Measurements from ENCODE around the gene GJA9. TPM values are rescaled to one million over a fixed set of nuclear protein-coding genes. Genes with fewer than 3 reads are reported as not detected.

The GJA9 gene
- total RNA-seq, 1 donor from 2014 or later, result 1.7 TPM

GRCh38 chr1:38831731-38832369 lies 49.5 kb downstream of the GJA9 start:
- no peak for DNase-seq (ENCODE audit: low spot score)

- DNase-seq (ENCODE audit: low spot score), result no peak
Measured at GRCh38 chr1:38829368-38829767, 52.0 kb downstream of the GJA9 start.

GRCh38 chr1:38827318-38827717 lies 54.1 kb downstream of the GJA9 start:
- no peak for DNase-seq (ENCODE audit: low spot score)

- DNase-seq (ENCODE audit: low spot score), result no peak
Measured at GRCh38 chr1:38826886-38827285, 54.5 kb downstream of the GJA9 start.

GRCh38 chr1:38826262-38826661 lies 55.1 kb downstream of the GJA9 start:
- DNase-seq (ENCODE audit: low spot score), result no peak

Other genes starting within 250 kb of the GJA9 start
- 14.7 TPM for gene RRAGC, start 21.8 kb downstream of the GJA9 start, total RNA-seq (ENCODE audit: insufficient read depth, low replicate concordance)
- gene MYCBP, start 8.2 kb downstream of the GJA9 start, total RNA-seq (ENCODE audit: insufficient read depth, low replicate concordance), result 9.4 TPM
- gene RHBDL2, start 60.2 kb upstream of the GJA9 start, total RNA-seq (ENCODE audit: insufficient read depth, low replicate concordance), result not detected
- gene AKIRIN1, start 109.7 kb upstream of the GJA9 start, total RNA-seq (ENCODE audit: insufficient read depth, low replicate concordance), result 52.7 TPM
- gene NDUFS5, start 144.8 kb upstream of the GJA9 start, total RNA-seq (ENCODE audit: insufficient read depth, low replicate concordance), result 256 TPM